ENCODE data around the gene CLDN14.

The CLDN14 gene

GRCh38 chr21:36472377-36472776 is 7.5 kb downstream of the CLDN14 start:
- no peak overlapping the region for H3K4me3 ChIP-seq (ENCODE audit: low read depth, low read length)
- no peak for TF ChIP-seq CTCF (IDR thresholded peaks at IDR 0.05; ENCODE audit: low read depth, low read length)

- H3K4me3 ChIP-seq (ENCODE audit: low read depth, low read length): no peak overlapping the region
- no peak for TF ChIP-seq CTCF (IDR thresholded peaks at IDR 0.05; ENCODE audit: low read depth, low read length)
Observed at GRCh38 chr21:36471254-36471723, 8.6 kb downstream of the CLDN14 start.

- H3K4me3 ChIP-seq (ENCODE audit: low read depth, low read length): no peak overlapping the region
- TF ChIP-seq CTCF (IDR thresholded peaks at IDR 0.05; ENCODE audit: low read depth, low read length): no peak
Observed at GRCh38 chr21:36470294-36470693, 9.6 kb downstream of the CLDN14 start.

GRCh38 chr21:36466061-36466511 is 13.8 kb downstream of the CLDN14 start:
- H3K4me3 ChIP-seq (ENCODE audit: low read depth, low read length): no peak overlapping the region
- TF ChIP-seq CTCF (IDR thresholded peaks at IDR 0.05; ENCODE audit: low read depth, low read length): no peak

- no peak overlapping the region for H3K4me3 ChIP-seq (ENCODE audit: low read depth, low read length)
- TF ChIP-seq CTCF (IDR thresholded peaks at IDR 0.05; ENCODE audit: low read depth, low read length): no peak
Observed at GRCh38 chr21:36465478-36465877, 14.4 kb downstream of the CLDN14 start.

GRCh38 chr21:36464590-36464989 is 15.3 kb downstream of the CLDN14 start:
- no peak overlapping the region for H3K4me3 ChIP-seq (ENCODE audit: low read depth, low read length)
- no peak for TF ChIP-seq CTCF (IDR thresholded peaks at IDR 0.05; ENCODE audit: low read depth, low read length)

- no peak for TF ChIP-seq CTCF (IDR thresholded peaks at IDR 0.05; ENCODE audit: low read depth, low read length)
- H3K4me3 ChIP-seq (ENCODE audit: low read depth, low read length): no peak overlapping the region
Observed at GRCh38 chr21:36463991-36464390, 15.9 kb downstream of the CLDN14 start.

Measured in WI38 (cell line).